PC-9 (cell line): ENCODE results near the gene ANK2. TPM values are rescaled to one million over a fixed set of nuclear protein-coding genes. Genes with fewer than 3 reads are reported as not detected.

Source experiments
- BruUV-seq: library from RNA; stranded (reverse); fragments of 400-500 nt; replicated peaks from 2 replicates; lab custom pipeline; 2021; lab: Mats Ljungman, UMichigan
- CTCF ChIA-PET: fragments of 300-600 bp; sonication (Branson Sonifier 250); formaldehyde crosslinking; loops from one replicate; lab custom pipeline; 2022; ENCODE audit warnings: antibody characterized with exemption; lab: Charles Lee
- POLR2A ChIA-PET: fragments of 300-600 bp; sonication (Branson Sonifier 250); formaldehyde crosslinking; loops from one replicate; lab custom pipeline; 2022; ENCODE audit warnings: antibody characterized with exemption; ENCODE audit not compliant: unreplicated experiment; lab: Charles Lee
- DNase-seq, 2 experiments: peaks; one replicate each; pipeline versions ENCODE4 v3.0.0 to v3.0.0-alpha.2; 2015 to 2022; ENCODE audit warnings: mixed read lengths in 1 of 2
- H2AFZ ChIP-seq: fragments of 200-600 bp; sonication (generic); 2 replicates; pipeline ENCODE4 v1.8.1; 2017; ENCODE audit warnings: antibody characterized with exemption
- H3F3A ChIP-seq: fragments of 200-600 bp; sonication (generic); 2 replicates; pipeline ENCODE4 v1.8.1; 2017; ENCODE audit warnings: antibody characterized with exemption, mild to moderate bottlenecking, low read depth; ENCODE audit not compliant: insufficient read depth
- H3K27ac ChIP-seq: fragments of 200-600 bp; sonication (generic); 2 replicates; pipeline ENCODE4 v1.6.1; 2016; ENCODE audit warnings: mixed run types
- H3K27me3 ChIP-seq: fragments of 200-600 bp; sonication (generic); 2 replicates; pipeline ENCODE4 v1.6.1; 2016; ENCODE audit warnings: low read depth, mixed run types; ENCODE audit not compliant: insufficient read depth
- H3K36me3 ChIP-seq: fragments of 200-600 bp; sonication (generic); 2 replicates; pipeline ENCODE4 v1.6.1; 2016; ENCODE audit warnings: low read depth, mixed run types
- H3K4me1 ChIP-seq: fragments of 200-600 bp; sonication (generic); replicated peaks from 2 replicates; pipeline ENCODE4 v1.6.1; 2016; ENCODE audit warnings: mixed run types; ENCODE audit not compliant: insufficient read depth
- H3K4me2 ChIP-seq: fragments of 200-600 bp; sonication (generic); 2 replicates; pipeline ENCODE4 v1.6.1; 2017; ENCODE audit warnings: mixed run types
- H3K4me3 ChIP-seq: fragments of 200-600 bp; sonication (generic); 2 replicates; pipeline ENCODE4 v1.6.1; 2016; ENCODE audit warnings: mixed run types
- H3K79me2 ChIP-seq: fragments of 200-600 bp; sonication (generic); 2 replicates; pipeline ENCODE4 v1.6.1; 2017; ENCODE audit warnings: low read depth, mixed run types
- H3K9me2 ChIP-seq: fragments of 200-600 bp; sonication (generic); 2 replicates; pipeline ENCODE4 v1.8.1; 2017; ENCODE audit warnings: mild to moderate bottlenecking; ENCODE audit not compliant: insufficient read depth
- H3K9me3 ChIP-seq: fragments of 200-600 bp; sonication (generic); 2 replicates; pipeline ENCODE4 v1.8.1; 2016; ENCODE audit warnings: low read depth; ENCODE audit not compliant: insufficient read depth
- H4K20me1 ChIP-seq: fragments of 200-600 bp; sonication (generic); 2 replicates; pipeline ENCODE4 v1.8.1; 2017; ENCODE audit not compliant: insufficient read depth
- EZH2 ChIP-seq: fragments of 200-600 bp; sonication (generic); IDR thresholded peaks from 2 replicates; pipeline ENCODE4 v1.8.0; 2017; ENCODE audit warnings: antibody characterized with exemption, low read depth
- intact Hi-C: fragments of 100-400 bp; cut with micrococcal nuclease; formaldehyde crosslinking; loops from one replicate; pipeline ENCODE4 v1.10.0; 2022; ENCODE audit not compliant: unreplicated experiment
- total RNA-seq: library from RNA; stranded (reverse); gene quantifications from 2 replicates; pipeline ENCODE4 v1.2.3, GENCODE V29; 2021
- TF ChIP-seq, protein P1 (sequence below): fragments of 200-600 bp; sonication (generic); conservative IDR thresholded peaks from 2 replicates; pipeline ENCODE4 v1.6.1; 2017; ENCODE audit warnings: mixed run types, antibody characterized with exemption, mild to moderate bottlenecking, moderate library complexity

Gene ANK2
- total RNA-seq, 1 experiment from 2014 or later = 0.61 TPM

DNA sequence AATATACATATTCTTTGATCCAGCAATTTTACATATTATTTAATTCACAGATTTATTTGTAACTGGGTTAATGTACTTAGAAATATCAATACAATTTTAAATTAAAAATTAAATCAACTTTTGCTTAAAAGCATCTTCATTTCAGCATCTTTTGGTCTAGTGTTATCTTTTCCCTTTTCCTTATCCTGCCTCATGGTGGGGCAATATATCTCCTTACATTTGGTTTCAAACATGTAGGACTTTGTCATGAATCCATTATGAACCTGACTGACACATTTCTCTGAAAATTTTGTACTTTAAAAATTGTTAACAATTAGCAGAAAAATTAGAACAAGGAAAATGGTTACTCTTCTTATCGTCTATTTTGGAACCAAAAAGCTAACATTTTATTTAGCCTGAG, 42.8 kb upstream of the ANK2 start:
- intact Hi-C loops = no loop called here
- POLR2A ChIA-PET = interaction anchor here (0.6 kb wide), 1 partner anchor 852 kb away, joined by 7 read pairs; no protein-coding TSS in a partner anchor
- no peaks in the 10 kb centered on the region for H3K27me3 ChIP-seq
- BruUV-seq = no TSS peak
- no peaks in the 10 kb centered on the region for H3K4me1 ChIP-seq
- H3K4me2 ChIP-seq = no peak overlapping the region
- H3K9me2 ChIP-seq = no peaks in the 10 kb centered on the region
- H3K9me3 ChIP-seq = no peaks in the 10 kb centered on the region
- no peak overlapping the region for H3K4me3 ChIP-seq
- no peak for TF ChIP-seq EZH2
- TF ChIP-seq, protein P1, sequence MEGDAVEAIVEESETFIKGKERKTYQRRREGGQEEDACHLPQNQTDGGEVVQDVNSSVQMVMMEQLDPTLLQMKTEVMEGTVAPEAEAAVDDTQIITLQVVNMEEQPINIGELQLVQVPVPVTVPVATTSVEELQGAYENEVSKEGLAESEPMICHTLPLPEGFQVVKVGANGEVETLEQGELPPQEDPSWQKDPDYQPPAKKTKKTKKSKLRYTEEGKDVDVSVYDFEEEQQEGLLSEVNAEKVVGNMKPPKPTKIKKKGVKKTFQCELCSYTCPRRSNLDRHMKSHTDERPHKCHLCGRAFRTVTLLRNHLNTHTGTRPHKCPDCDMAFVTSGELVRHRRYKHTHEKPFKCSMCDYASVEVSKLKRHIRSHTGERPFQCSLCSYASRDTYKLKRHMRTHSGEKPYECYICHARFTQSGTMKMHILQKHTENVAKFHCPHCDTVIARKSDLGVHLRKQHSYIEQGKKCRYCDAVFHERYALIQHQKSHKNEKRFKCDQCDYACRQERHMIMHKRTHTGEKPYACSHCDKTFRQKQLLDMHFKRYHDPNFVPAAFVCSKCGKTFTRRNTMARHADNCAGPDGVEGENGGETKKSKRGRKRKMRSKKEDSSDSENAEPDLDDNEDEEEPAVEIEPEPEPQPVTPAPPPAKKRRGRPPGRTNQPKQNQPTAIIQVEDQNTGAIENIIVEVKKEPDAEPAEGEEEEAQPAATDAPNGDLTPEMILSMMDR = no peak
- no peaks in the 10 kb centered on the region for H4K20me1 ChIP-seq
- DNase-seq = no peak
- H3K27ac ChIP-seq = no peak overlapping the region
- no peaks in the 10 kb centered on the region for H3K36me3 ChIP-seq
- no peaks in the 10 kb centered on the region for H3K79me2 ChIP-seq
- CTCF ChIA-PET = no interaction called here
- H2AFZ ChIP-seq = no peak overlapping the region
- H3F3A ChIP-seq = no peaks in the 10 kb centered on the region

DNA sequence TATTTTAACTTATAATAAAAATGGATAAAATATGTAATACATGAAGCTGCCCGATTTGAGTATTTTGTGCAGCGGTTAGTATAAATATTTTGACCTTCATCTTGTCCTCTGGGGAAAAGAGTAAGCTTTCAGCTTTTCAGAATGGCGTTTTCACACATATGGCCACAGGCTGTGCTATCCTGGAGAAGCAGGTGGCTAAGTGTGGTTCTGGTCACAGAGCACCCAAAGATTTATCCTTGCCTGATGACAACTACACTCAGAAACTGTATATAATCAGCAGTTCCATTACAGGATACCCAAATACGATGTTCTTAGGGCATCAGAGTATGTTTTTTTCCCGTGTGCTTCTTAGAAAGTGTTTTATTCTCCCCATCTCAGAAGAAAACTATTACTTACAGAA, 42.3 kb upstream of the ANK2 start:
- no peak overlapping the region for H2AFZ ChIP-seq
- H3K9me2 ChIP-seq = no peaks in the 10 kb centered on the region
- TF ChIP-seq EZH2 = no peak
- TF ChIP-seq, protein P1 = no peak
- ChIA-PET POLR2A (interaction anchor here (0.6 kb wide), 1 partner anchor 851 kb away, joined by 7 read pairs; no protein-coding TSS in a partner anchor), CTCF (no interaction called here)
- no peaks in the 10 kb centered on the region for H3K36me3 ChIP-seq
- DNase-seq = no peak
- BruUV-seq = no TSS peak
- no peak overlapping the region for H3K4me3 ChIP-seq
- H3K27me3 ChIP-seq = no peaks in the 10 kb centered on the region
- intact Hi-C loops = no loop called here
- no peaks in the 10 kb centered on the region for H4K20me1 ChIP-seq
- no peaks in the 10 kb centered on the region for H3F3A ChIP-seq
- H3K4me2 ChIP-seq = no peak overlapping the region
- no peaks in the 10 kb centered on the region for H3K9me3 ChIP-seq
- H3K27ac ChIP-seq = no peak overlapping the region
- no peaks in the 10 kb centered on the region for H3K79me2 ChIP-seq
- no peaks in the 10 kb centered on the region for H3K4me1 ChIP-seq

DNA sequence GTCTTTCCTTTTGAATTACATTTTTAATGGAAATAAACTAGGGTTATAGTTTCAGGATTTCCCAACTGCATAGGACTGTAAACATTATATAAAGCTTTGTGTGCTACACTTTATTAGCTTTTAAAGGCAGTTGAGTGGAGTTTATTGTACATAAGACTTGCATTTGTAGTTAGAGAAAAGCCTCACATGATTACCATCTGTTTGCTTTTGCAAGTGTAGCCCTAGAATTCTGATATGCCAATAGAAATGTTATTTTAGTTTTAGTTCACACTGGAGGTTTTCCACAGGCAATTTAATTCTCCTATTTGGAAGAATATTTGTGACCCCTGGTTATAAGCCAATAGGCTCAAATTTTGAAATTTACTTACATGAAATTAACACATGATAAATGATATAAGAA, 41.3 kb upstream of the ANK2 start:
- Histone ChIP-seq H3K4me3 (no peak overlapping the region), H3K4me2 (no peak overlapping the region), H3K9me2 (no peaks in the 10 kb centered on the region), H3K36me3 (no peaks in the 10 kb centered on the region), H3K27ac (no peak overlapping the region), H3K9me3 (no peaks in the 10 kb centered on the region), H3K27me3 (no peaks in the 10 kb centered on the region), H4K20me1 (no peaks in the 10 kb centered on the region), H3K4me1 (no peaks in the 10 kb centered on the region), H2AFZ (no peak overlapping the region), H3F3A (no peaks in the 10 kb centered on the region), H3K79me2 (no peaks in the 10 kb centered on the region)
- ChIA-PET POLR2A (no interaction called here), CTCF (no interaction called here)
- intact Hi-C loops = no loop called here
- no TSS peak for BruUV-seq
- TF ChIP-seq, protein P1 = no peak
- no peak for TF ChIP-seq EZH2
- DNase-seq = no peak
